GM21737 (cell line): Measurements from ENCODE around the gene PHF19.

Experiments
- ATAC-seq: cut with Tn5 transposase; IDR thresholded peaks from one replicate; pipeline ENCODE4 v1.9.1; 2021; ENCODE audit warnings: mild to moderate bottlenecking, moderate library complexity; ENCODE audit not compliant: unreplicated experiment

The PHF19 gene

GRCh38 chr9:120914396-120914795, 37.4 kb upstream of the PHF19 start:
- no peak for ATAC-seq

- no peak for ATAC-seq
Measured at GRCh38 chr9:120913647-120914264, 36.8 kb upstream of the PHF19 start.

- ATAC-seq = no peak
Measured at GRCh38 chr9:120912958-120913646, 36.1 kb upstream of the PHF19 start.

- no peak for ATAC-seq
Measured at GRCh38 chr9:120911295-120911837, 34.4 kb upstream of the PHF19 start.

- no peak for ATAC-seq
Measured at GRCh38 chr9:120910643-120911042, 33.7 kb upstream of the PHF19 start.

- ATAC-seq = no peak
Measured at GRCh38 chr9:120909904-120910303, 32.9 kb upstream of the PHF19 start.

- no peak for ATAC-seq
Measured at GRCh38 chr9:120905315-120906164, 28.6 kb upstream of the PHF19 start.

GRCh38 chr9:120904978-120905301, 28.0 kb upstream of the PHF19 start:
- ATAC-seq = no peak

GRCh38 chr9:120904061-120904977, 27.3 kb upstream of the PHF19 start:
- no peak for ATAC-seq

GRCh38 chr9:120902569-120903535, 25.9 kb upstream of the PHF19 start:
- ATAC-seq = no peak

GRCh38 chr9:120901755-120902568, 25.0 kb upstream of the PHF19 start:
- ATAC-seq = no peak

- no peak for ATAC-seq
Measured at GRCh38 chr9:120900824-120901223, 23.8 kb upstream of the PHF19 start.

GRCh38 chr9:120899490-120900068, 22.6 kb upstream of the PHF19 start:
- ATAC-seq = no peak

- ATAC-seq = no peak
Measured at GRCh38 chr9:120898396-120898795, 21.4 kb upstream of the PHF19 start.

- no peak for ATAC-seq
Measured at GRCh38 chr9:120895951-120896350, 19.0 kb upstream of the PHF19 start.

- ATAC-seq = no peak
Measured at GRCh38 chr9:120894321-120895148, 17.5 kb upstream of the PHF19 start.

GRCh38 chr9:120893611-120894307, 16.8 kb upstream of the PHF19 start:
- no peak for ATAC-seq
